Putamen (tissue), 1 donor: Measurements from ENCODE around the gene FAM187B.

Source experiments
- DNase-seq: peaks from one replicate; pipeline ENCODE4 v3.0.0-alpha.2; 2016; ENCODE audit warnings: low spot score

The FAM187B gene

DNA sequence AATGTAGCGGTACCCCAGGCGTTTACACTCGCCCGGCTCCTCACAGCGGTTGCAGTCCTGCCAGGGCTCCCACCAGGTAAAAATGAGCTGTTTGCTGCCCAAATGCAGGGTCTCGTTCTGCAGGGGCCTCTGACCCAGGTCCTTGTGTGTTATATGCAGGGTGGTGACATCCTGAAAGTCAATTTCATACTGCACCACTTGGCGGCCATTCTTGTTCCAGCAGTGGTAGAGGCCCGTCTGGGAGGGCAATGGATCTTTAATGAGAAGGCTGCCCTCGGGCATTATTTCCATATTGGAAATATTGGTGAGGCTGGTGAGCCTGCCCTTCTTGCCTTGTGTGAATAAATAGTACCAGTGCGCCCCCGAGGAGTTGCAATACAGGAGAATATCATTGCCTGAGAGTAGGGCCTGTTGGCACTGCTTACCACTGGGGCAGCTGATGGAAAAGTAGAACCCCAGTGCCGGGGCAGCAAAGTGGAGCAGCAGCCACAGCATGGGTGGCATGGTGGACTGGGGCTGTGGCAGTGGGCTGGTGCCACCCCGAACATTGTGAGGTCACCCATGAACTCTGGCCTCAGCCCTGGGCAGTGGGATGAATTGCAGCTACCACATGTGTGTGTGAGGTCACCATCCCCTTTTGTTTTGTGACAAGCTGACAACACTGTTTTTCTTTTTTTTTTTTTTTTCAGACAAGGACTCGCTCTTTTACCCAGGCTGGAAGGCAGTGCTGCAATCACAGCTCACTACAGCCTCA, at the start of gene FAM187B:
Gene FAM187B (minus strand): TSS at position 563 of the 754 bp plus-strand sequence. CDS start 59 bp downstream, at position 504.
- peak; percentile 53 for DNase-seq

- no peak for DNase-seq
These were observed 48.3 kb upstream of the FAM187B start for GRCh38 chr19:35276706-35277281.

- no peak for DNase-seq
These were observed 45.8 kb upstream of the FAM187B start for GRCh38 chr19:35274323-35274722.

DNA sequence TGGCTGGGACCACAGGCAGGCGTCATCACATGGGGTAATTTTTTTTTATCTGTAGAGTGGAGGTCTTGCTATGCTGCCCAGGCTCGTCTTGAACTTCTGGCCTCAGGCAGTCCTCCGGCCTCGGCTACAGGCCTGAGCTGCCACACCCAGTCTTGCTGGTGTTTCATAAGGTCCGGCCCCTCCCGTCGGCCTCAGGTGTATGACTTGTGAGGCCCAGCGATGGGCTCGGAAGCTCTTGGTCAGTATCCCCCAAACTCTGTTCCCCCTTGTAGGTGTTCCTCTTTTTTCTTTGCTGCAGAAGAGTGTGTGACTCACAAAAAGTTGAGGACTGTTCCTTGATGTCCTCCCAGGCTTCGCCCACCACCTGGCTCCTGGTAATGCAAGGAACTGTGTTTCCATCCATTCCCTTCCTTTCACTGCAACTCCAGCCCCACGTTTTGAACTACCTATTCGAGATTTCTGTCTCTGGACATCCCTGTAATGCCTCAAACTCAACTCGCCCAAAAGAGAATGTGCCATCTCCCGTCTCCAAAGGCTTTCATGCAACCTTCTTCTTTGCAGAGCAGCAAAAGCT, 45.2 kb upstream of the FAM187B start:
- DNase-seq: no peak

DNA sequence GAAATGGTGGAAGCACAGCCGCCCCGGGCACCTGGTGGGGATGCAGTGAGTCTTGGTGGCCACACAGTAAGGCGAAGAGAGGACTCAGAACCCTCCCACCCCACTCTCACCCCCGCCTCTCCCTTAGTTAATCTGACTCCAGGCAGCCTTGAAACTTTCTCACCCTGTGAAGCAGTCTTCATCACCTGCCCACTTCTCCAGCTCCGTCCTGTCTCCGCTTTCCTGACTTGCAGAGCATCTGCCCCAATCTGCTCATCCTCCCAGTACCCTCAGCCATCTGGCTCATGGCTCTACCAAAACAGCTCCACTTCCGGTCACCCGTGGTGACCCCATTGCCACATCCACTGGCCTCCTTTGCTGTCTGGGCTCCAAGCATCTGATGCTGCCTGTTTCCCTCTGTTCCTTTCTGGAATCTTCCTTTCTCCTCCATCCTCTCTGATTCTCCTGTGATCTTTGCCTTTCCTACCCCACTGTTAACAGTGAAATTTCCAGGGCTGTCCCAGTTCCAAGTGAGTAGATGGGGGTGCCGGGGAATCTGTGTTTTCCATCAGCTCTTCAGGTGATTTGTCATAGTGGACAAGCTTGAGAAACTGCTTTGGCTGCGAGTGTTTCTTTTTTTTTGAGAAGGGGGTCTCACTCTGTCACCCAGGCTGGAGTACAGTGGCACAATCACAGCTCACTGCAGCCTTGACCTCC, 44.6 kb upstream of the FAM187B start:
- no peak for DNase-seq

- no peak for DNase-seq
These were observed 43.7 kb upstream of the FAM187B start for GRCh38 chr19:35272122-35272719.

- DNase-seq: no peak
These were observed 43.0 kb upstream of the FAM187B start for GRCh38 chr19:35271546-35271945.

DNA sequence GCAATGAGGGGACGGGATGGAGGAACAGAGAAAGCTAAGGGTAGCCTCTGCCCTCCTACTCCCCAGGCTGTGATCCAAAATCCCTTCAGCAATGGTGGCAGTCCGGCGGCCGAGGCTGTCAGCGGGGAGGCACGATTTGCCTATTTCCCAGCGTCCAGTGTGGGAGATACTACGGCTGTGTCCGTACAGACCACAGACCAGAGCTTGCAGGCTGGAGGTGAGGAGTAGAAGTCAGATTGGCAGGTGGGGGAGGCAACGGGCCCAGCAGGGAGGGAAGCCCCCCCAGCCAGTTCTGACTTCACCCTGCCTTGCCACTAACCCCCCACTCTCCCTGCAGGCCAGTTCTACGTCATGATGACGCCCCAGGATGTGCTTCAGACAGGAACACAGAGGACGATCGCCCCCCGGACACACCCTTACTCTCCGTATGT, 41.9 kb upstream of the FAM187B start:
- no peak for DNase-seq

DNA sequence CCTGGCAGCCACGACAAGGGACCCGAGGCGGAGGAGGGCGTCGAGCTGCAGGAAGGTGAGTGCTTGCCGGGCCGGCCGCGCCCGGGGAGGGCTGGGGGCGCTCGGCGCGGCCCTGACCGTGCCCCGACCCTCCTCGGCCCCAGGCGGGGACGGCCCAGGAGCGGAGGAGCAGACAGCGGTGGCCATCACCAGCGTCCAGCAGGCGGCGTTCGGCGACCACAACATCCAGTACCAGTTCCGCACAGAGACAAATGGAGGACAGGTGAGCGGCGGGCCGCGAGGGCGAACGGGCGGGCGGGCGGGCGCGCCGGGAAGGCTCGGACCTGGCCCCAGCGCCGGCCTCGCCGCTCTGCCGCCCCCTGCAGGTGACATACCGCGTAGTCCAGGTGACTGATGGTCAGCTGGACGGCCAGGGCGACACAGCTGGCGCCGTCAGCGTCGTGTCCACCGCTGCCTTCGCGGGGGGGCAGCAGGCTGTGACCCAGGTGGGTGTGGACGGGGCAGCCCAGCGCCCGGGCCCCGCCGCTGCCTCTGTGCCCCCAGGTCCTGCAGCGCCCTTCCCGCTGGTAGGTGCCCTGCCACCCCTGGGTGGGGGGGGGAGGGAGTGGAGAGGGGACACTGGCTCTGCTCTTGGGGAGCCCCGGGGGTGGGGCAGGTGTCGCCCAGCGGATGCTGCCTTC, 41.0 kb upstream of the FAM187B start:
- peak; percentile 78 for DNase-seq

- DNase-seq: peak; percentile 76
These were observed 40.2 kb upstream of the FAM187B start, which contains the start of gene USF2 for GRCh38 chr19:35268536-35269437. Gene USF2 (plus strand): TSS chr19:35268962. CDS start chr19:35269102, 140 bp downstream.

- DNase-seq: peak; percentile 78
These were observed 39.4 kb upstream of the FAM187B start for GRCh38 chr19:35267818-35268535.

DNA sequence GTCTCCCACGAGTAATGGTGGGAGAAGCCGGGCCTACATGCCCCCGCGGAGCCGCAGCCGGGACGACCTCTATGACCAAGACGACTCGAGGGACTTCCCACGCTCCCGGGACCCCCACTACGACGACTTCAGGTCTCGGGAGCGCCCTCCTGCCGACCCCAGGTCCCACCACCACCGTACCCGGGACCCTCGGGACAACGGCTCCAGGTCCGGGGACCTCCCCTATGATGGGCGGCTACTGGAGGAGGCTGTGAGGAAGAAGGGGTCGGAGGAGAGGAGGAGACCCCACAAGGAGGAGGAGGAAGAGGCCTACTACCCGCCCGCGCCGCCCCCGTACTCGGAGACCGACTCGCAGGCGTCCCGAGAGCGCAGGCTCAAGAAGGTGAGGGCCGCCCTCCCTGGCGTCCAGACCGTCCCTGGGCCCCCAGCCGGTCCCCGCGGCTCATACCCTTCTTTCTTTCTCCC, 38.8 kb upstream of the FAM187B start:
- no peak for DNase-seq

GRCh38 chr19:35266520-35267352, 38.2 kb upstream of the FAM187B start:
- DNase-seq: no peak

DNA sequence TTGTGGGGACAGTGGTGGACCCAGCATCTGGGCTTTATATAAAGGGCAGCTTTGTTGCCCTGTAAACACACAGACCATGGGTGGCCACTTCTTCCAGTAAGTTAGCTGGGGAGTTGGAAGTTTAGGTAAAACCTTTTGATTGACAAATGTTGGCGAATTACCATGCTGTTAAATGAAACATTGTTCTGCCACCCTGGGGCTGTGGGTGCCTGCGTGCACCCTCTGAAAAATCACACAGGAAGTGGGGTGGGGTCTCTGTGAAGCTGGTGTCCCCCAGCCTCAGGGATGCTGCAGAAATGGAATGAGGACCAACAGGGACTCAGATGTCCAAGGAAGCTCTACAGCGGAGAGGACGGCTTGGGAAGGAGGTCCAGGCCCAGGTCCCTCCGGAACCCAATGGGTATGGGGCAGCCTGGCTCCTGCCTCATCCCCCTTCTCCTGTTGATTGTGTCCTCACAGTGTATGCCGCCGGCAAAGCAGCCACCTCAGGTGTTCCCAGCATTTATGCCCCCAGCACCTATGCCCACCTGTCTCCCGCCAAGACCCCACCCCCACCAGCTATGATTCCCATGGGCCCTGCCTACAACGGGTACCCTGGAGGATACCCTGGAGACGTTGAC, 37.5 kb upstream of the FAM187B start:
- DNase-seq: no peak

GRCh38 chr19:35265126-35265899, 36.8 kb upstream of the FAM187B start:
- no peak for DNase-seq

GRCh38 chr19:35264268-35265125, 36.0 kb upstream of the FAM187B start:
- no peak for DNase-seq
